ENCODE data around the gene EGLN2.

The EGLN2 gene

GRCh38 chr19:40785526-40785925, 13.5 kb upstream of the EGLN2 start:
- no peak for DNase-seq
- Mint-ChIP-seq H3K27ac (peak overlapping the region; percentile 65), H3K36me3 (ENCODE audit: low read depth) (peaks cover 45% of the 10 kb centered on the region), H3K27me3 (no peaks in the 10 kb centered on the region), H3K4me3 (no peak overlapping the region), H3K9me3 (no peaks in the 10 kb centered on the region), H3K4me1 (ENCODE audit: low read depth) (peaks cover 18% of the 10 kb centered on the region)

- DNase-seq: no peak
- Mint-ChIP-seq H3K27ac (no peak overlapping the region), H3K9me3 (no peaks in the 10 kb centered on the region), H3K27me3 (no peaks in the 10 kb centered on the region), H3K4me1 (ENCODE audit: low read depth) (peaks cover 16% of the 10 kb centered on the region), H3K36me3 (ENCODE audit: low read depth) (peaks cover 45% of the 10 kb centered on the region), H3K4me3 (no peak overlapping the region)
These were observed 12.6 kb upstream of the EGLN2 start for GRCh38 chr19:40786060-40787037.

GRCh38 chr19:40791349-40791748, 7.6 kb upstream of the EGLN2 start:
- no peak overlapping the region for H3K27ac Mint-ChIP-seq

GRCh38 chr19:40791996-40792395, 7.0 kb upstream of the EGLN2 start:
- peak overlapping the region; percentile 38 for H3K4me3 Mint-ChIP-seq
- peaks cover 24% of the 10 kb centered on the region for H3K4me1 Mint-ChIP-seq (ENCODE audit: low read depth)
- no peaks in the 10 kb centered on the region for H3K27me3 Mint-ChIP-seq
- H3K36me3 Mint-ChIP-seq (ENCODE audit: low read depth): peaks cover 24% of the 10 kb centered on the region
- peak overlapping the region; percentile 92 for H3K27ac Mint-ChIP-seq
- no peaks in the 10 kb centered on the region for H3K9me3 Mint-ChIP-seq
- no peak for DNase-seq

More at GRCh38 chr19:40791349-40791748, 7.6 kb upstream of the EGLN2 start:
- Mint-ChIP-seq H3K4me3 (no peak overlapping the region), H3K27me3 (no peaks in the 10 kb centered on the region), H3K9me3 (no peaks in the 10 kb centered on the region), H3K36me3 (ENCODE audit: low read depth) (peaks cover 31% of the 10 kb centered on the region), H3K4me1 (ENCODE audit: low read depth) (peaks cover 21% of the 10 kb centered on the region)
- DNase-seq: no peak

GRCh38 chr19:40797166-40797962, 1.6 kb upstream of the EGLN2 start:
- Mint-ChIP-seq H3K27me3 (no peaks in the 10 kb centered on the region), H3K36me3 (ENCODE audit: low read depth) (peaks cover 34% of the 10 kb centered on the region), H3K27ac (peak overlapping the region; percentile 96), H3K9me3 (no peaks in the 10 kb centered on the region), H3K4me1 (ENCODE audit: low read depth) (peaks cover 52% of the 10 kb centered on the region), H3K4me3 (peak overlapping the region; percentile 89)
- no peak for DNase-seq

- peak; percentile 73 for DNase-seq
- Mint-ChIP-seq H3K27me3 (no peaks in the 10 kb centered on the region), H3K9me3 (no peaks in the 10 kb centered on the region), H3K4me3 (peak overlapping the region; percentile 89), H3K36me3 (ENCODE audit: low read depth) (peaks cover 42% of the 10 kb centered on the region), H3K27ac (peak overlapping the region; percentile 96), H3K4me1 (ENCODE audit: low read depth) (peaks cover 52% of the 10 kb centered on the region)
These were observed 868 bp upstream of the EGLN2 start for GRCh38 chr19:40797963-40798682.

- Mint-ChIP-seq H3K4me1 (ENCODE audit: low read depth) (peaks cover 68% of the 10 kb centered on the region), H3K36me3 (ENCODE audit: low read depth) (peaks cover 57% of the 10 kb centered on the region), H3K9me3 (no peaks in the 10 kb centered on the region), H3K27me3 (no peaks in the 10 kb centered on the region), H3K27ac (peak overlapping the region; percentile 94), H3K4me3 (peak overlapping the region; percentile 92)
- DNase-seq: peak; percentile 56
These were observed 757 bp downstream of the EGLN2 start for GRCh38 chr19:40799558-40800338.

- no peaks in the 10 kb centered on the region for H3K9me3 Mint-ChIP-seq
- H3K36me3 Mint-ChIP-seq (ENCODE audit: low read depth): peaks cover 64% of the 10 kb centered on the region
- peak overlapping the region; percentile 94 for H3K27ac Mint-ChIP-seq
- no peak for DNase-seq
- peak overlapping the region; percentile 92 for H3K4me3 Mint-ChIP-seq
- H3K27me3 Mint-ChIP-seq: no peaks in the 10 kb centered on the region
- H3K4me1 Mint-ChIP-seq (ENCODE audit: low read depth): peaks cover 75% of the 10 kb centered on the region
These were observed 1.5 kb downstream of the EGLN2 start for GRCh38 chr19:40800339-40800996.

GRCh38 chr19:40800997-40801377, 2.0 kb downstream of the EGLN2 start:
- H3K36me3 Mint-ChIP-seq (ENCODE audit: low read depth): peaks cover 68% of the 10 kb centered on the region
- no peak for DNase-seq
- H3K27me3 Mint-ChIP-seq: no peaks in the 10 kb centered on the region
- peak overlapping the region; percentile 92 for H3K4me3 Mint-ChIP-seq
- H3K27ac Mint-ChIP-seq: peak overlapping the region; percentile 94
- H3K4me1 Mint-ChIP-seq (ENCODE audit: low read depth): peaks cover 80% of the 10 kb centered on the region
- H3K9me3 Mint-ChIP-seq: no peaks in the 10 kb centered on the region

- peaks cover 70% of the 10 kb centered on the region for H3K36me3 Mint-ChIP-seq (ENCODE audit: low read depth)
- H3K27me3 Mint-ChIP-seq: no peaks in the 10 kb centered on the region
These were observed 2.7 kb downstream of the EGLN2 start for GRCh38 chr19:40801426-40802299.

GRCh38 chr19:40802300-40803169, 3.5 kb downstream of the EGLN2 start:
- Mint-ChIP-seq H3K9me3 (no peaks in the 10 kb centered on the region), H3K27me3 (no peaks in the 10 kb centered on the region), H3K27ac (peak overlapping the region; percentile 94), H3K4me1 (ENCODE audit: low read depth) (peaks cover 88% of the 10 kb centered on the region), H3K36me3 (ENCODE audit: low read depth) (peaks cover 75% of the 10 kb centered on the region), H3K4me3 (peak overlapping the region; percentile 92)
- no peak for DNase-seq

More at GRCh38 chr19:40801426-40802299, 2.7 kb downstream of the EGLN2 start:
- Mint-ChIP-seq H3K9me3 (no peaks in the 10 kb centered on the region), H3K4me1 (ENCODE audit: low read depth) (peaks cover 86% of the 10 kb centered on the region), H3K27ac (peak overlapping the region; percentile 94), H3K4me3 (peak overlapping the region; percentile 92)
- no peak for DNase-seq
